Esophagus muscularis mucosa (tissue), 4 donors: ENCODE data around the gene TAMM41.
"Not testable (repeated sequence)": the region's sequence is repeated elsewhere in the genome, so short reads cannot be mapped to it uniquely, and the experiment has no call there.

Experiments
- CTCF ChIP-seq, 3 experiments: fragments of 200-600 bp in 2 of 3; fragments of 450-650 bp in 1 of 3; sonication (generic) in 2 of 3; IDR thresholded peaks; one replicate each; pipeline ENCODE4 v1.5.1; 2017 to 2019; ENCODE audit warnings: antibody characterized with exemption in 3 of 3, mild to moderate bottlenecking in 2 of 3, moderate library complexity in 1 of 3
- EP300 ChIP-seq: sonication (generic); formaldehyde crosslinking; IDR thresholded peaks from one replicate; pipeline ENCODE4 v1.6.1; 2017; ENCODE audit warnings: antibody characterized with exemption
- POLR2A ChIP-seq: fragments of 450-650 bp; IDR thresholded peaks from one replicate; pipeline ENCODE4 v1.6.1; 2017; ENCODE audit warnings: antibody characterized with exemption, moderate library complexity, mild to moderate bottlenecking, low read depth
- POLR2AphosphoS5 ChIP-seq, 2 donors: sonication (generic); formaldehyde crosslinking; IDR thresholded peaks; one replicate each; pipeline ENCODE4 v1.6.1; 2017; ENCODE audit warnings: antibody characterized with exemption in 2 of 2

- not testable (repeated sequence) for TF ChIP-seq CTCF (IDR thresholded peaks at IDR 0.05); POLR2AphosphoS5 (IDR thresholded peaks at IDR 0.05); EP300; POLR2A
Measured at GRCh38 chr3:11863739-11864138, 17.1 kb upstream of the TAMM41 start.
